HepG2 (cell line): ENCODE results near the gene CDC42EP3. TPM values are rescaled to one million over a fixed set of nuclear protein-coding genes. Genes with fewer than 3 reads are reported as not detected.

Source experiments
- ATAC-seq: fragments of 200-7000 bp; cut with Tn5 transposase; 3 replicates; pipeline ENCODE4 v1.9.1; 2020; ENCODE audit warnings: mild to moderate bottlenecking, moderate library complexity
- BruUV-seq: library from RNA; stranded (reverse); fragments of 400-500 nt; replicated peaks from 2 replicates; lab custom pipeline; 2021; lab: Mats Ljungman, UMichigan
- CTCF ChIA-PET: fragments of 300-600 bp; formaldehyde crosslinking; extraction: SDS; loops from one replicate; lab custom pipeline; 2021; ENCODE audit warnings: low total read pairs, inconsistent platforms, low intra/inter-chr PET ratio; lab: Yijun Ruan, JAX
- POLR2A ChIA-PET: fragments of 350-600 bp; sonication (Branson Sonifier 250); formaldehyde crosslinking; loops from one replicate; lab custom pipeline; 2020; ENCODE audit warnings: antibody characterized with exemption, inconsistent platforms; lab: Yijun Ruan, JAX
- DNase-seq: peaks from one replicate; pipeline ENCODE4 v3.0.0-alpha.2; 2015; ENCODE audit warnings: low spot score
- FAIRE-seq: peaks from 3 replicates; lab custom pipeline; 2011; peaks lifted over from hg19 to GRCh38; lab: Jason Lieb, UNC
- H2AFZ ChIP-seq: one replicate; pipeline ENCODE4 v1.6.1; 2011; ENCODE audit warnings: low read length, inconsistent platforms
- H3K27ac ChIP-seq: fragments of 300-600 bp; 3 replicates; pipeline ENCODE4 v1.8.0; 2011; ENCODE audit warnings: mixed run types, mild to moderate bottlenecking, mixed read lengths, low read length, inconsistent platforms; ENCODE audit not compliant: insufficient read depth; ENCODE audit errors: extremely low read length
- H3K27me3 ChIP-seq, 2 experiments: fragments of 200-600 bp in 1 of 2; 2 replicates in 1 of 2; 3 replicates in 1 of 2; pipeline versions ENCODE4 v1.6.0 to v1.8.0; 2011; ENCODE audit warnings: low read length in 2 of 2, mild to moderate bottlenecking in 2 of 2, moderate library complexity in 2 of 2, inconsistent platforms in 1 of 2; ENCODE audit not compliant: insufficient read depth in 2 of 2, control insufficient read depth in 1 of 2
- H3K36me3 ChIP-seq, 2 experiments: fragments of 200-600 bp in 1 of 2; replicated peaks in 1 of 2; 2 replicates in 1 of 2; 3 replicates in 1 of 2; pipeline versions ENCODE4 v1.5.1 to v1.8.0; 2011; ENCODE audit warnings: low read length in 2 of 2, inconsistent platforms in 1 of 2; ENCODE audit not compliant: insufficient read depth in 2 of 2, control insufficient read depth in 1 of 2
- H3K4me1 ChIP-seq: 2 replicates; pipeline ENCODE4 v1.5.1; 2012; ENCODE audit warnings: low read length, inconsistent platforms; ENCODE audit not compliant: insufficient read depth
- H3K4me2 ChIP-seq: 2 replicates; pipeline ENCODE4 v1.6.0; 2011; ENCODE audit warnings: low read depth, low read length, inconsistent platforms
- H3K4me3 ChIP-seq, 3 experiments: fragments of 200-600 bp in 1 of 3; sonication (generic), shearing (Covaris generic) in 1 of 3; replicated peaks in 1 of 3; 2 replicates each; pipeline ENCODE4 v1.5.1; 2011 to 2016; ENCODE audit warnings: low read length in 3 of 3, inconsistent platforms in 2 of 3, low read depth in 2 of 3, mild to moderate bottlenecking in 2 of 3, control low read depth in 1 of 3, mixed read lengths in 1 of 3; ENCODE audit not compliant: insufficient read depth in 1 of 3
- H3K79me2 ChIP-seq: one replicate; pipeline ENCODE4 v1.6.1; 2011; ENCODE audit warnings: low read length, inconsistent platforms; ENCODE audit not compliant: insufficient read depth
- H3K9ac ChIP-seq: 2 replicates; pipeline ENCODE4 v1.6.0; 2011; ENCODE audit warnings: mild to moderate bottlenecking, low read depth, low read length, inconsistent platforms; ENCODE audit not compliant: insufficient read depth
- H3K9me3 ChIP-seq: 2 replicates; pipeline ENCODE4 v1.5.1; 2012; ENCODE audit warnings: mild to moderate bottlenecking, low read length
- H4K20me1 ChIP-seq: 2 replicates; pipeline ENCODE4 v1.6.0; 2011; ENCODE audit warnings: inconsistent platforms, mild to moderate bottlenecking, low read length, moderate library complexity; ENCODE audit not compliant: insufficient read depth
- AGO2 ChIP-seq: fragments of 200-400 bp; formaldehyde crosslinking; optimal IDR thresholded peaks from 2 replicates; pipeline ENCODE3; 2017; ENCODE audit warnings: mild to moderate bottlenecking, low read depth, low read length, moderate library complexity
- CBX2 ChIP-seq, 2 experiments: fragments of 200-600 bp in 1 of 2; sonication (generic); formaldehyde crosslinking in 1 of 2; IDR thresholded peaks; 2 replicates each; pipeline versions ENCODE4 v1.7.0 to v1.8.1; 2018 to 2022; ENCODE audit warnings: low read depth in 2 of 2, low read length in 1 of 2, mild to moderate bottlenecking in 1 of 2, missing genetic modification reagents in 1 of 2
- EED ChIP-seq: sonication (generic); formaldehyde crosslinking; IDR thresholded peaks from 2 replicates; pipeline ENCODE4 v1.5.0; 2020; ENCODE audit warnings: mild to moderate bottlenecking, missing genetic modification reagents
- HES4 ChIP-seq: sonication (generic); formaldehyde crosslinking; IDR thresholded peaks from 2 replicates; pipeline ENCODE4 v1.9.0; 2021; ENCODE audit warnings: mild to moderate bottlenecking, missing genetic modification reagents, borderline replicate concordance
- HIVEP1 ChIP-seq: sonication (generic); formaldehyde crosslinking; IDR thresholded peaks from 2 replicates; pipeline ENCODE4 v1.4.0; 2020; ENCODE audit warnings: mild to moderate bottlenecking, missing genetic modification reagents
- HMGA1 ChIP-seq: sonication (generic); formaldehyde crosslinking; conservative IDR thresholded peaks from 2 replicates; pipeline ENCODE4 v1.4.0; 2020; ENCODE audit warnings: missing genetic modification reagents
- PITX1 ChIP-seq: sonication (generic); formaldehyde crosslinking; IDR thresholded peaks from 2 replicates; pipeline ENCODE4 v1.5.1; 2020; ENCODE audit warnings: mild to moderate bottlenecking, missing genetic modification reagents
- REST ChIP-seq, 2 experiments: IDR thresholded peaks; 2 replicates each; pipeline ENCODE4 v1.6.1; 2011 to 2012; ENCODE audit warnings: low read length in 2 of 2, borderline replicate concordance in 1 of 2, low read depth in 1 of 2, mild to moderate bottlenecking in 1 of 2, moderate library complexity in 1 of 2
- RNF2 ChIP-seq: fragments of 450-650 bp; conservative IDR thresholded peaks from 2 replicates; pipeline ENCODE4 v1.6.1; 2016; ENCODE audit warnings: low read depth
- SOX6 ChIP-seq, 2 experiments: fragments of 450-650 bp in 1 of 2; sonication (generic) in 1 of 2; formaldehyde crosslinking in 1 of 2; IDR thresholded peaks; 2 replicates each; pipeline versions ENCODE4 v1.4.0 to v1.6.1; 2017 to 2020; ENCODE audit warnings: antibody characterized with exemption in 1 of 2, mild to moderate bottlenecking in 1 of 2, missing genetic modification reagents in 1 of 2
- YY1 ChIP-seq: IDR thresholded peaks from 2 replicates; pipeline ENCODE4 v1.6.1; 2011; ENCODE audit warnings: low read length, low read depth, moderate library complexity, mild to moderate bottlenecking; ENCODE audit not compliant: insufficient read depth, insufficient replicate concordance
- ZFY ChIP-seq: sonication (generic); formaldehyde crosslinking; IDR thresholded peaks from 2 replicates; pipeline ENCODE4 v1.4.0; 2020; ENCODE audit warnings: missing genetic modification reagents
- ZNF446 ChIP-seq: sonication (generic); formaldehyde crosslinking; IDR thresholded peaks from 2 replicates; pipeline ENCODE4 v1.5.0; 2020; ENCODE audit warnings: mild to moderate bottlenecking, missing genetic modification reagents
- ZNF564 ChIP-seq: sonication (generic); formaldehyde crosslinking; IDR thresholded peaks from 2 replicates; pipeline ENCODE4 v1.8.1; 2023; ENCODE audit warnings: mild to moderate bottlenecking, missing genetic modification reagents
- ZNF616 ChIP-seq: sonication (generic); formaldehyde crosslinking; IDR thresholded peaks from 2 replicates; pipeline ENCODE4 v1.5.0; 2020; ENCODE audit warnings: low read depth, mild to moderate bottlenecking, missing genetic modification reagents
- WGBS: methylation state at CpG from one replicate; pipeline ENCODE4 v1.1.6; 2017; ENCODE audit warnings: low lambda C conversion rate; 5-methylcytosine and 5-hydroxymethylcytosine counted together
- in situ Hi-C: cut with HindIII; loops from 2 replicates; pipeline ENCODE4 v1.10.0; 2017; ENCODE audit warnings: low pct_unique_long_range_greater_than_20kb; ENCODE audit not compliant: extremely low pct_ligation_motif_present
- intact Hi-C: fragments of 100-400 bp; cut with micrococcal nuclease; formaldehyde crosslinking; loops from one replicate; pipeline ENCODE4 v1.10.0; 2022; ENCODE audit not compliant: unreplicated experiment
- polyA plus RNA-seq, 8 experiments: library from polyadenylated mRNA; depleted of rRNA in 3 of 8; stranded (reverse) in 7 of 8; unstranded in 1 of 8; fragments of >200 nt; fragmentation: Illumina TruSeq in 4 of 8; extraction: Trizol in 4 of 8; gene quantifications; 2 replicates each; pipeline versions ENCODE4 v1.2.1 to v1.2.3, GENCODE V29; 2011 to 2016; ENCODE audit warnings: low read depth in 4 of 8, missing spikeins in 1 of 8, mixed read lengths in 1 of 8; ENCODE audit not compliant: insufficient read depth in 1 of 8
- total RNA-seq, 5 experiments: library from RNA; depleted of rRNA; stranded (reverse); fragments of >200 nt; fragmentation: Illumina TruSeq; extraction: Trizol; gene quantifications; 2 replicates each; pipeline ENCODE4 v1.2.3, GENCODE V29; 2016; ENCODE audit warnings: low read depth in 1 of 5

CDC42EP3 gene
- total and polyA plus RNA-seq, 2 of the 13 experiments (the other 11 are each of a cell fraction or from before 2014, with no cell fraction given) = 0.01 TPM; not detected in 1

- H3K4me3 ChIP-seq = peak overlapping the region; percentile 59 to 73 (median 67)
- 0% methylated on average over 8 of the region's 29 CpGs for WGBS
- BruUV-seq = no TSS peak
- no peaks in the 10 kb centered on the region for H3K36me3 ChIP-seq
- H3K9me3 ChIP-seq = no peaks in the 10 kb centered on the region
- CTCF ChIA-PET = no interaction called here
- no peak overlapping the region for H3K27ac ChIP-seq
- intact Hi-C loops = no loop called here
- H3K9ac ChIP-seq = no peak overlapping the region
- POLR2A ChIA-PET = no interaction called here
- TF ChIP-seq HMGA1 (CRISPR knock-in tag) (no peak), ZNF564 (0 out of 2 replicates have a peak, but pooled peaks have one; percentile 6), PITX1 (no peak), SOX6 (IDR thresholded peaks at IDR 0.05) (no peak), SOX6 (CRISPR knock-in tag; IDR thresholded peaks at IDR 0.05) (peak; percentile 18; the same call in 1 of the 2 replicates), ZFY (CRISPR knock-in tag) (0 out of 2 replicates have a peak, but pooled peaks have one; percentile 4), HIVEP1 (CRISPR knock-in tag) (0 out of 2 replicates have a peak, but pooled peaks have one; percentile 36), EED (CRISPR knock-in tag) (0 out of 2 replicates have a peak, but pooled peaks have one; percentile 75)
- H3K4me2 ChIP-seq = peak overlapping the region; percentile 86
- in situ Hi-C loops = no loop called here
- no peaks in the 10 kb centered on the region; the same call in 1 of the 2 replicates for H4K20me1 ChIP-seq
- no peaks in the 10 kb centered on the region for H3K79me2 ChIP-seq
- ATAC-seq (no peak; the same call in 1 of the 3 replicates), FAIRE-seq (no peak), DNase-seq (no peak)
- no peak overlapping the region for H2AFZ ChIP-seq
- H3K4me1 ChIP-seq = peaks cover 15% of the 10 kb centered on the region
- H3K27me3 ChIP-seq = peaks cover 11 to 56% of the 10 kb centered on the region in 2 experiments
Observed at GRCh38 chr2:37671816-37672103, 318 bp upstream of the CDC42EP3 start.

- Histone ChIP-seq H3K27ac (no peak overlapping the region), H3K79me2 (no peaks in the 10 kb centered on the region)
- TF ChIP-seq HES4 (CRISPR knock-in tag) = no peak
- peak; percentile 92 for TF ChIP-seq CBX2 (IDR thresholded peaks at IDR 0.05; ENCODE audit: low read depth, low read length)
- no peak for TF ChIP-seq CBX2 (CRISPR knock-in tag; IDR thresholded peaks at IDR 0.05; ENCODE audit: low read depth)
- no peak for TF ChIP-seq ZNF446 (CRISPR knock-in tag)
- TF ChIP-seq YY1 = no peak
- no peak for TF ChIP-seq REST (IDR thresholded peaks at IDR 0.05; ENCODE audit: borderline replicate concordance in 1 of 2, low read depth in 1 of 2, low read length in 2 of 2)
- no peak for TF ChIP-seq ZNF616
- peak; percentile 50; the same call in 1 of the 2 replicates for TF ChIP-seq RNF2
- TF ChIP-seq AGO2 = no peak
Observed at GRCh38 chr2:37670378-37671008, 949 bp downstream of the CDC42EP3 start.

More at GRCh38 chr2:37670378-37671008, 949 bp downstream of the CDC42EP3 start:
- no peak for ATAC-seq
- H3K9ac ChIP-seq = no peak overlapping the region
- BruUV-seq = no TSS peak
- H3K27me3 ChIP-seq = peaks cover 11 to 56% of the 10 kb centered on the region in 2 experiments
- ChIA-PET CTCF (no interaction called here), POLR2A (no interaction called here)
- no peak overlapping the region for H2AFZ ChIP-seq
- no peaks in the 10 kb centered on the region for H3K36me3 ChIP-seq
- in situ Hi-C loops = no loop called here
- H3K4me2 ChIP-seq = peak overlapping the region; percentile 86
- peak overlapping the region in 1 of 3 experiments; percentile 73; a peak in 1 of 6 replicates for H3K4me3 ChIP-seq
- DNase-seq = no peak
- H3K9me3 ChIP-seq = no peaks in the 10 kb centered on the region
- no peak for FAIRE-seq
- H4K20me1 ChIP-seq = no peaks in the 10 kb centered on the region; the same call in 1 of the 2 replicates
- H3K4me1 ChIP-seq = peaks cover 15% of the 10 kb centered on the region
- intact Hi-C loops = no loop called here
- 44% methylated on average over 11 of the region's 11 CpGs for WGBS
